Neural cell (in vitro differentiated cells): ENCODE results near the gene GATAD2A. TPM values are rescaled to one million over a fixed set of nuclear protein-coding genes. Genes with fewer than 3 reads are reported as not detected.

Experiments
- H2AFZ ChIP-seq: fragments of 200-600, 300-800 bp; sonication (generic), shearing (Covaris generic); 2 replicates; pipeline ENCODE4 v1.6.0; 2014; ENCODE audit warnings: low read depth, mild to moderate bottlenecking, antibody characterized with exemption, low read length, moderate library complexity
- H3F3A ChIP-seq: fragments of 200-600 bp; shearing (Covaris generic); 2 replicates; pipeline ENCODE4 v1.6.1; 2016; ENCODE audit warnings: mild to moderate bottlenecking, moderate library complexity, mixed read lengths, antibody characterized with exemption, low read length; ENCODE audit not compliant: insufficient read depth, poor library complexity, severe bottlenecking
- H3K27ac ChIP-seq: fragments of 200-600, 300-800 bp; sonication (generic), shearing (Covaris generic); 2 replicates; pipeline ENCODE4 v1.5.1; 2014; ENCODE audit warnings: mild to moderate bottlenecking, low read length, moderate library complexity
- H3K27me3 ChIP-seq: fragments of 300-800, 200-600 bp; sonication (generic), shearing (Covaris generic); 2 replicates; pipeline ENCODE4 v1.6.0; 2014; ENCODE audit warnings: mild to moderate bottlenecking, low read depth, low read length, moderate library complexity; ENCODE audit not compliant: insufficient read depth
- H3K36me3 ChIP-seq: fragments of 300-800, 200-600 bp; sonication (generic), shearing (Covaris generic); 2 replicates; pipeline ENCODE4 v1.5.1; 2014; ENCODE audit warnings: mild to moderate bottlenecking, antibody characterized with exemption, low read length, moderate library complexity; ENCODE audit not compliant: insufficient read depth
- H3K4me2 ChIP-seq: fragments of 300-800, 200-600 bp; sonication (generic), shearing (Covaris generic); 2 replicates; pipeline ENCODE4 v1.6.0; 2014; ENCODE audit warnings: mild to moderate bottlenecking, low read length
- H3K4me3 ChIP-seq: fragments of 300-800, 200-600 bp; sonication (generic), shearing (Covaris generic); 2 replicates; pipeline ENCODE4 v1.5.1; 2014; ENCODE audit warnings: mild to moderate bottlenecking, low read length, moderate library complexity
- H3K79me2 ChIP-seq: fragments of 200-600 bp; shearing (Covaris generic); replicated peaks from 2 replicates; pipeline ENCODE4 v1.6.0; 2014; ENCODE audit warnings: mild to moderate bottlenecking, low read length, moderate library complexity; ENCODE audit not compliant: insufficient read depth
- H3K9ac ChIP-seq: fragments of 300-800, 200-600 bp; sonication (generic), shearing (Covaris generic); 2 replicates; pipeline ENCODE4 v1.6.1; 2016; ENCODE audit warnings: mild to moderate bottlenecking, low read length, mixed read lengths
- H3K9me2 ChIP-seq: fragments of 200-600 bp; shearing (Covaris generic); 2 replicates; pipeline ENCODE4 v1.6.1; 2016; ENCODE audit warnings: mild to moderate bottlenecking, low read length, mixed read lengths; ENCODE audit not compliant: insufficient read depth
- H3K9me3 ChIP-seq: fragments of 200-600, 300-800 bp; sonication (generic), shearing (Covaris generic); 2 replicates; pipeline ENCODE4 v1.6.1; 2016; ENCODE audit warnings: mild to moderate bottlenecking, mixed run types, low read length, moderate library complexity, mixed read lengths
- H4K20me1 ChIP-seq: fragments of 200-600 bp; shearing (Covaris generic); 2 replicates; pipeline ENCODE4 v1.6.1; 2016; ENCODE audit warnings: mild to moderate bottlenecking, mixed run types; ENCODE audit not compliant: insufficient read depth
- CTCF ChIP-seq: fragments of 450-650 bp; IDR thresholded peaks from 2 replicates; pipeline ENCODE4 v1.5.1; 2014; ENCODE audit warnings: antibody characterized with exemption, mild to moderate bottlenecking, moderate library complexity; ENCODE audit not compliant: poor library complexity, severe bottlenecking
- EP300 ChIP-seq: fragments of 450-650 bp; conservative IDR thresholded peaks from 2 replicates; pipeline ENCODE4 v1.6.1; 2014; ENCODE audit warnings: antibody characterized with exemption, mild to moderate bottlenecking, moderate library complexity; ENCODE audit not compliant: poor library complexity, severe bottlenecking
- EZH2 ChIP-seq: fragments of 200-600, 300-800 bp; shearing (Covaris generic), sonication (generic); IDR thresholded peaks from 2 replicates; pipeline ENCODE4 v1.6.1; 2014; ENCODE audit warnings: antibody characterized with exemption, low read length, borderline replicate concordance, mild to moderate bottlenecking; ENCODE audit not compliant: insufficient read depth, poor library complexity, severe bottlenecking
- MXI1 ChIP-seq: fragments of 450-650 bp; conservative IDR thresholded peaks from 2 replicates; pipeline ENCODE4 v1.6.1; 2014; ENCODE audit warnings: antibody characterized with exemption, mild to moderate bottlenecking; ENCODE audit not compliant: poor library complexity, severe bottlenecking
- POLR2AphosphoS5 ChIP-seq: IDR thresholded peaks from 2 replicates; pipeline ENCODE4 v1.6.1; 2012
- RAD21 ChIP-seq: fragments of 450-650 bp; conservative IDR thresholded peaks from 2 replicates; pipeline ENCODE4 v1.6.1; 2014; ENCODE audit warnings: antibody characterized with exemption, mild to moderate bottlenecking, moderate library complexity
- REST ChIP-seq: IDR thresholded peaks from 2 replicates; pipeline ENCODE4 v1.6.1; 2012; ENCODE audit warnings: borderline replicate concordance
- SMC3 ChIP-seq: fragments of 450-650 bp; conservative IDR thresholded peaks from 2 replicates; pipeline ENCODE4 v1.6.1; 2014; ENCODE audit warnings: antibody characterized with exemption, mild to moderate bottlenecking, moderate library complexity; ENCODE audit not compliant: poor library complexity
- TAF1 ChIP-seq: IDR thresholded peaks from 2 replicates; pipeline ENCODE4 v1.6.1; 2012; ENCODE audit warnings: low read depth
- polyA plus RNA-seq: library from polyadenylated mRNA; depleted of rRNA; stranded (reverse); fragments of >200 nt; gene quantifications from 2 replicates; pipeline ENCODE4 v1.2.3, GENCODE V29; 2014

GATAD2A gene
- polyA plus RNA-seq, 1 donor from 2014 or later, result 13.9 TPM

- Histone ChIP-seq H3F3A (no peaks in the 10 kb centered on the region), H3K9me2 (no peaks in the 10 kb centered on the region), H3K4me2 (no peak overlapping the region), H3K27ac (no peak overlapping the region), H3K4me3 (no peak overlapping the region), H3K9me3 (no peaks in the 10 kb centered on the region), H4K20me1 (no peaks in the 10 kb centered on the region), H3K36me3 (no peaks in the 10 kb centered on the region), H3K9ac (no peak overlapping the region), H2AFZ (no peak overlapping the region), H3K79me2 (peaks cover 39% of the 10 kb centered on the region), H3K27me3 (no peaks in the 10 kb centered on the region)
- TF ChIP-seq MXI1 (no peak), POLR2AphosphoS5 (no peak), TAF1 (no peak), CTCF (no peak), EP300 (no peak), SMC3 (no peak), RAD21 (no peak), EZH2 (no peak), REST (no peak)
These were observed 5.4 kb downstream of the GATAD2A start for GRCh38 chr19:19410553-19411550.

- Histone ChIP-seq H3K27me3 (no peaks in the 10 kb centered on the region), H3K36me3 (no peaks in the 10 kb centered on the region), H3K9ac (no peak overlapping the region), H3F3A (no peaks in the 10 kb centered on the region), H3K9me3 (no peaks in the 10 kb centered on the region), H2AFZ (no peak overlapping the region), H3K4me3 (no peak overlapping the region), H3K27ac (no peak overlapping the region), H4K20me1 (no peaks in the 10 kb centered on the region), H3K9me2 (no peaks in the 10 kb centered on the region), H3K79me2 (peaks cover 35% of the 10 kb centered on the region), H3K4me2 (no peak overlapping the region)
- TF ChIP-seq EP300 (no peak), TAF1 (no peak)
These were observed 10.8 kb downstream of the GATAD2A start for GRCh38 chr19:19416280-19416679.
